ENCODE measurements around the gene H2AZ2. TPM values are rescaled to one million over a fixed set of nuclear protein-coding genes. Genes with fewer than 3 reads are reported as not detected.

Gene H2AZ2
- total RNA-seq, 4 donors from 2014 or later = 62.8 to 83.8 (median 70.1) TPM

DNA sequence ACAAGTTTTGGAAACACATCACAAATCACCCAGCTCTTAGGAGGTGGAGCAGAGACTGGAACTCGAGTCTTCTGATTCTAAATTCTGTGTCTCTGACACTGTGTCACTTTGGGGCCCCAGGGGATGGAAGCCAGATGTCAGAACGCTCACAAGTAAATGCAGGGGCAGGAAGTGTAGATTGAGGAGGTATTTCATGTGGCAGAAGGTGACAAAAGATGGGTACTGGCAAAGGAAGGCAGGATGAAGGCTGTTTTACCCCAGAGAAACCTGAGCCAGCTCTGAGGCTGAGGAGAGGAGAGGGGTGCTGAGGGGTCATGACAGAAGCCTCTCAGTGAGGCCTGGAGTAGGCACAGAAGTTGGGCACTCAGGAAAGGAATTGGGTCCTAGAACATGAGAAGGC, 43.5 kb upstream of the H2AZ2 start:
- WGBS, 2 donors = 42 to 73% methylated on average over 2 of the region's 2 CpGs

DNA sequence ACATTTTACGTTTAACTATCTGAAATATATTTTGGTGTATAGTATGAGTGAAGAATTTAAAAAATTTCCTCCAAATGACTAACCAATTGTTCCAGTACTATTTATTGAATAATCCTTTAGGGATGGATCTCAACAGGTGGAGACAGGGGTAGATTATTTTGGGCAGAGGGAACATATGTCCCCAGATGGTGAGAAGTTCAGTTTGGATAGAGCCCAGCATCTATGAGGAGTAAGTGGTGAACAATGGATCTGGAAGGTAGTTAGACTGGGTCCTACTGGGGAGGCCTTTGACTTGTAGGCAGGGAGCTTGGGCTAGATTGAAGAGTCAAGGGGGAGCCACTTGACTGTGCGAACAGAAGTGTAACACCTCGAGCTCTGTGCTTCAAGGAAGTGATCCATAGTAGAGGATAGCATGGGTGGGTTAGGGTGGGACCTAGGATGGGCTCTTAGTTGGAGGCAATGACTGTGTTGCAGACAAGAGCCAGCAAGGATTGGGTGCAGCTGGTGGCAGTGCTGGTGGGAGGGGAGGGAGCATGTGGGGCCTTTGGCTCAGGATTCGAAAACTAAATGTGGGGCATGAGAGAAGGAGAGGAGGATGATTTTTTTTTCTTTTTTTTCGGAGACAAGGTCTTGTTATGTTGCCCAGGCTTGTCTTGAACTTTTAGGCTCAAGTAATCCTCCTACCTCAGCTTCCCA, 41.3 kb upstream of the H2AZ2 start:
- intact Hi-C loops (cut with DNase I; ENCODE audit: low total_unique reads) = no loop called here
- H3K4me3 ChIP-seq (ENCODE audit: low read depth, poor library complexity, severe bottlenecking) = no peak overlapping the region
- TF ChIP-seq, protein P1, sequence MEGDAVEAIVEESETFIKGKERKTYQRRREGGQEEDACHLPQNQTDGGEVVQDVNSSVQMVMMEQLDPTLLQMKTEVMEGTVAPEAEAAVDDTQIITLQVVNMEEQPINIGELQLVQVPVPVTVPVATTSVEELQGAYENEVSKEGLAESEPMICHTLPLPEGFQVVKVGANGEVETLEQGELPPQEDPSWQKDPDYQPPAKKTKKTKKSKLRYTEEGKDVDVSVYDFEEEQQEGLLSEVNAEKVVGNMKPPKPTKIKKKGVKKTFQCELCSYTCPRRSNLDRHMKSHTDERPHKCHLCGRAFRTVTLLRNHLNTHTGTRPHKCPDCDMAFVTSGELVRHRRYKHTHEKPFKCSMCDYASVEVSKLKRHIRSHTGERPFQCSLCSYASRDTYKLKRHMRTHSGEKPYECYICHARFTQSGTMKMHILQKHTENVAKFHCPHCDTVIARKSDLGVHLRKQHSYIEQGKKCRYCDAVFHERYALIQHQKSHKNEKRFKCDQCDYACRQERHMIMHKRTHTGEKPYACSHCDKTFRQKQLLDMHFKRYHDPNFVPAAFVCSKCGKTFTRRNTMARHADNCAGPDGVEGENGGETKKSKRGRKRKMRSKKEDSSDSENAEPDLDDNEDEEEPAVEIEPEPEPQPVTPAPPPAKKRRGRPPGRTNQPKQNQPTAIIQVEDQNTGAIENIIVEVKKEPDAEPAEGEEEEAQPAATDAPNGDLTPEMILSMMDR (IDR thresholded peaks at IDR 0.05) = no peak
- TF ChIP-seq POLR2A (IDR thresholded peaks at IDR 0.05) = no peak
- WGBS, 2 donors = 78 to 89% methylated on average over 5 of the region's 5 CpGs
- DNase-seq (ENCODE audit: low spot score in 2 of 2) = no peak

More for the DNA sequence above, 43.5 kb upstream of the H2AZ2 start:
- no peak overlapping the region for H3K4me3 ChIP-seq (ENCODE audit: low read depth, poor library complexity, severe bottlenecking)
- intact Hi-C loops (cut with DNase I; ENCODE audit: low total_unique reads) = no loop called here
- TF ChIP-seq POLR2A (IDR thresholded peaks at IDR 0.05) = no peak
- TF ChIP-seq, protein P1 (IDR thresholded peaks at IDR 0.05) = no peak
- peak in 1 of 2 donors; percentile 12 for DNase-seq (ENCODE audit: low spot score in 2 of 2)

DNA sequence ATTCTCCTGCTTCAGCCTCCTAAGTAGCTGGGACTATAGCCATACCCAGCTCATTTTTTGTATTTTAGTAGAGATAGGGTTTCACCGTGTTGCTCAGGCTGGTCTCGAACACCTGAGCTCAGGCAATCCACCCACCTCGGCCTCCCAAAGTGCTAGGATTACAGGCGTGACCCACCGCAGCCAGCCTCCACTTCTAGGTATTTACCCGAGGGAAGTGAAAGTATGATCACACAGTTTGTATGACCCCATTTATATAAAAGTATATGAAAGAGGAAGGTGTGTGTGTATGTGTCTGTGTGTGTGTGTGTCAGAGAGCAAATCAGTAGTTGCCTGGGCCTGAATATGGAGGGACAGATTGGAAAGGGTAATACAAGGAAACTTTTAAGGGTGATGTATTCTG, 39.4 kb upstream of the H2AZ2 start:
- intact Hi-C loops (cut with DNase I; ENCODE audit: low total_unique reads) = no loop called here
- DNase-seq (ENCODE audit: low spot score in 2 of 2) = no peak
- H3K4me3 ChIP-seq (ENCODE audit: low read depth, poor library complexity, severe bottlenecking) = no peak overlapping the region
- TF ChIP-seq POLR2A (IDR thresholded peaks at IDR 0.05) = no peak
- TF ChIP-seq, protein P1 (IDR thresholded peaks at IDR 0.05) = no peak
- WGBS, 2 donors = 82 to 86% methylated on average over 6 of the region's 6 CpGs

DNA sequence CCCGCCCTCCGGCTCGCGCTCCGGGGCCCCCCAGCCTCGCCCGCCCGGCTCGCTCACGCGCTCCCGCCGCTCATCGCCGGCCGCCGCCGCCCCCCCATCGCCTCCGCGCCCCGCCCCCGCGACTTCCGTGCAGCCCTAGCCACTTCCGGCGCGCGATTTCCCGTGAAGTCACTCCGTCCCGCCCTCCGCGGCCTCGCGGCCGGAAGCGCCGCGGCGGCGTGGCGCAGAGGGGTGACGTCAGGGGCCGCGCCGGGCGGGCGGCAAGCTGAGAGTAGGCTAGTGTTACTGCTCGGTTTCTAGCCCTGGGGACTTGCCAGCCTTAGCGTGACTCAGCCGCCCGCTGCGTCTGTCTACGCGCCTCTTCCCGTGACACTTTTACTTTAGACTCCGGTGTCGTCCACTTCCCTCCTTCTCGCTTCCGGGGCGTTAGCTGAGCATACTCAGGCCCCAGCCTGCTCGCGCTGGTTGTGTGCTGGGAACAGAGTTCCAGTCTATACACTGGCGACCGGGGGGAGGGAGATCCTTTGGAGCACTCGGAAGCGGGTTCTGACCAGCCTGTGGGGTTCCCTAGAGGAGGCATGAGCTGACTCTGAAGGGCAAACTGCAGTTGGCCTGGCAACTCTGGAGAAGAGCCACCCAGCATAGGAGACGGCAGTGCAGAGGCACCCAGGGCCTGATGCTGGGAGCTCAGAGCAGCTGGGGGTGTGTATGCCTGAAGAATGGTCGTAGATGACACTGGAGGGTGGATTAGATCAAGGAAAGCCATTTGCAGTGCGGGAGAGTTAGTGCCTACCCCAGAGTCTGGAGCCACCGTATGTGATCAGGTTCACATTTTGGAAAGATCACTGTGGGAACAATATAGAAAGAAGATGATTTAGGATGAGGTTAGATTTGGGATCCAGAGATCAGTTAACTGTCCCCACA, 37.8 kb upstream of the H2AZ2 start, which contains the start of gene PURB:
Gene PURB, minus strand, starts transcription at position 137 of the 924 bp plus-strand sequence. CDS start 182 bp downstream, outside the sequence.
- peak in 1 of 2 donors; percentile 92 for TF ChIP-seq POLR2A (IDR thresholded peaks at IDR 0.05)
- TF ChIP-seq, protein P1 (IDR thresholded peaks at IDR 0.05) = no peak
- intact Hi-C loops (cut with DNase I; ENCODE audit: low total_unique reads) = no loop called here
- 1 to 2% methylated on average over 25 to 69 of the region's 72 CpGs for WGBS, 2 donors
- H3K4me3 ChIP-seq (ENCODE audit: low read depth, poor library complexity, severe bottlenecking) = peak within 1 kb of the TSS; percentile 70
- peak; percentile 94 to 98 for DNase-seq (ENCODE audit: low spot score in 2 of 2)

DNA sequence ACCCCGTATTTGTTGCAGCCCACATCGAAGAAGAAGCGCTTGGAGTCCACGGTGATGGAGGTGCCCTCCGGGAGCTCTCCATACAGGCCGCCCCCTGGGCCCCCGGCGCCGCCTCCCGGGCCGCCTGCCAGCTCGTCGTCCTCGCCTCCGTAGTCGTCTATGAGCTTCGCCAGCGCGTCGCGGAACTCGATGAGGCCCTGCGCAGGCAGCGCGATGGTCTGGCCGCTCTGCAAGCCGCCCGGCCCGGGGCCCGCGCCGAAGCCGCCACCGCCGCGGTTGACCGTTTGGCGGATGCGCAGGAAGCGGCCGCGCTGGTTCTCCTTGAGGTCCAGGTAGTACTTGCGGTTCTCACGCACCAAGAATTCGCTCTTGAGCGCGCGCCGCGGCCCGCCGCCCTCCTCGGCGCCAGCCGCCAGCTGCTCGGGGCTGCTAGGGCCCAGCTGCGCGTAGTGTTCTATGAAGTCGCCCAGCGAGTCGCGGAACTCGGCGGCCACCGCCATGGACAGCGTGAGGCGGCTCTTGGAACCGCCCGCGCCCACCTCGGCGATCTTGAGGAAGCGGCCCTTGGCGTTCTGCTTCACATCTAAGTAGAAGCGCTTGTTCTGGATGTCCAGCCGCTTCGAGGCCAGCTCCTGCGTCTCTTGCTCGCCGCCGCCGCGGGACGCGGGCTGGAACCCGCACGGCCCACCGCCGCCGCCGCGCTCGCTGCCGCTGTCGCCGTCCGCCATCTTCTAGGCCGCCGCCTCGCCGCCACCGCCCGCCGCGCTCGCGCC, 36.9 kb upstream of the H2AZ2 start:
- 0% methylated on average over 22 to 35 of the region's 107 CpGs for WGBS, 2 donors
- TF ChIP-seq, protein P1 (IDR thresholded peaks at IDR 0.05) = no peak
- no peak for TF ChIP-seq POLR2A (IDR thresholded peaks at IDR 0.05)
- H3K4me3 ChIP-seq (ENCODE audit: low read depth, poor library complexity, severe bottlenecking) = peak overlapping the region; percentile 70
- peak; percentile 31 to 90 for DNase-seq (ENCODE audit: low spot score in 2 of 2)
- intact Hi-C loops (cut with DNase I; ENCODE audit: low total_unique reads) = no loop called here

All from lower leg skin (tissue), 4 donors.